ENCODE results near the gene SLC16A3. TPM values are rescaled to one million over a fixed set of nuclear protein-coding genes. Genes with fewer than 3 reads are reported as not detected.
"Not testable (repeated sequence)": the region's sequence is repeated elsewhere in the genome, so short reads cannot be mapped to it uniquely, and the experiment has no call there.

Gene SLC16A3
- total RNA-seq, 2 donors from 2014 or later = 5.0 to 69.2 TPM

- Histone ChIP-seq H3K36me3 (peaks cover 0 to 4% of the 10 kb centered on the region in 2 donors), H3K4me3 (no peak overlapping the region), H3K9me3 (no peaks in the 10 kb centered on the region), H3K27ac (no peak overlapping the region), H3K27me3 (replicated peaks; ENCODE audit: insufficient read depth) (no peaks in the 10 kb centered on the region), H3K4me1 (replicated peaks) (no peaks in the 10 kb centered on the region)
- no peak for DNase-seq (ENCODE audit: low spot score)
- WGBS = 89% methylated on average over 15 of the region's 15 CpGs
- no peak for TF ChIP-seq POLR2AphosphoS5 (IDR thresholded peaks at IDR 0.05)
- TF ChIP-seq, protein P1, sequence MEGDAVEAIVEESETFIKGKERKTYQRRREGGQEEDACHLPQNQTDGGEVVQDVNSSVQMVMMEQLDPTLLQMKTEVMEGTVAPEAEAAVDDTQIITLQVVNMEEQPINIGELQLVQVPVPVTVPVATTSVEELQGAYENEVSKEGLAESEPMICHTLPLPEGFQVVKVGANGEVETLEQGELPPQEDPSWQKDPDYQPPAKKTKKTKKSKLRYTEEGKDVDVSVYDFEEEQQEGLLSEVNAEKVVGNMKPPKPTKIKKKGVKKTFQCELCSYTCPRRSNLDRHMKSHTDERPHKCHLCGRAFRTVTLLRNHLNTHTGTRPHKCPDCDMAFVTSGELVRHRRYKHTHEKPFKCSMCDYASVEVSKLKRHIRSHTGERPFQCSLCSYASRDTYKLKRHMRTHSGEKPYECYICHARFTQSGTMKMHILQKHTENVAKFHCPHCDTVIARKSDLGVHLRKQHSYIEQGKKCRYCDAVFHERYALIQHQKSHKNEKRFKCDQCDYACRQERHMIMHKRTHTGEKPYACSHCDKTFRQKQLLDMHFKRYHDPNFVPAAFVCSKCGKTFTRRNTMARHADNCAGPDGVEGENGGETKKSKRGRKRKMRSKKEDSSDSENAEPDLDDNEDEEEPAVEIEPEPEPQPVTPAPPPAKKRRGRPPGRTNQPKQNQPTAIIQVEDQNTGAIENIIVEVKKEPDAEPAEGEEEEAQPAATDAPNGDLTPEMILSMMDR (IDR thresholded peaks at IDR 0.05) = no peak
- TF ChIP-seq POLR2A (IDR thresholded peaks at IDR 0.05) = no peak
- intact Hi-C loops (cut with DNase I) = no loop called here
These were observed 42.6 kb upstream of the SLC16A3 start for GRCh38 chr17:82186221-82186620.

DNA sequence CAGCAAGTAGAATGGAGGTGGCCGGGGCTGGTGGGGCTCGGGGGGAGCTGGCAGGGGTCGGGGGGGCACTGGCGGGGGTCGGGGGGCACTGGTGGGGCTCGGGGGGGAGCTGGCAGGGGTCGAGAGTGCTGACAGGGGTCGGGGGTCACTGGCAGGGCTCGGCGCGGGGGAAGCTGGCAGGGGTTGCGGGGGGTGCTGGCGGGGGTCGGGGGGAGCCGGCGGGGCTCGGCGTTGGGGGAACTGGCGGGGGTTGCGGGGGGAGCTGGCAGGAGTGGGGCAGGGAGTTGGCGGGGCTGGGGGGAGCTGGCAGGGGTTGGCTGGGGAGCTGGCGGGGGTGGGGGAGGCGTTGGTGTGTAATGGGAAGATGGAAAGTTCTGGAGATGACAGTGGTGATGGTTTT lies 41.3 kb upstream of the SLC16A3 start:
- Histone ChIP-seq H3K4me1 (replicated peaks) (no peaks in the 10 kb centered on the region), H3K36me3 (peaks cover 0 to 4% of the 10 kb centered on the region in 2 donors), H3K27ac (no peak overlapping the region), H3K27me3 (replicated peaks; ENCODE audit: insufficient read depth) (no peaks in the 10 kb centered on the region), H3K9me3 (no peaks in the 10 kb centered on the region), H3K4me3 (no peak overlapping the region)
- 88% methylated on average over 10 of the region's 23 CpGs for WGBS
- intact Hi-C loops (cut with DNase I) = no loop called here
- no peak for DNase-seq (ENCODE audit: low spot score)
- TF ChIP-seq POLR2AphosphoS5 (IDR thresholded peaks at IDR 0.05) = no peak
- TF ChIP-seq, protein P1 (IDR thresholded peaks at IDR 0.05) = no peak
- no peak for TF ChIP-seq POLR2A (IDR thresholded peaks at IDR 0.05)

- WGBS = 89% methylated on average over 26 of the region's 26 CpGs
- intact Hi-C loops (cut with DNase I) = no loop called here
- no peak for TF ChIP-seq POLR2AphosphoS5 (IDR thresholded peaks at IDR 0.05)
- TF ChIP-seq POLR2A (IDR thresholded peaks at IDR 0.05) = no peak
- TF ChIP-seq, protein P1 (IDR thresholded peaks at IDR 0.05) = no peak
- no peak overlapping the region for H3K27ac ChIP-seq
- peaks cover 0 to 4% of the 10 kb centered on the region in 2 donors for H3K36me3 ChIP-seq
- H3K4me3 ChIP-seq = no peak overlapping the region
- no peaks in the 10 kb centered on the region for H3K4me1 ChIP-seq (replicated peaks)
- H3K27me3 ChIP-seq (replicated peaks; ENCODE audit: insufficient read depth) = no peaks in the 10 kb centered on the region
- DNase-seq (ENCODE audit: low spot score) = no peak
- no peaks in the 10 kb centered on the region for H3K9me3 ChIP-seq
These were observed 40.6 kb upstream of the SLC16A3 start for GRCh38 chr17:82188001-82188961.

- H3K36me3 ChIP-seq; H3K27ac ChIP-seq; intact Hi-C loops (cut with DNase I); H3K27me3 ChIP-seq (replicated peaks; ENCODE audit: insufficient read depth); H3K4me1 ChIP-seq (replicated peaks); DNase-seq (ENCODE audit: low spot score); H3K9me3 ChIP-seq; H3K4me3 ChIP-seq: not testable (repeated sequence)
- WGBS = 81% methylated on average over 6 of the region's 6 CpGs
These were observed 35.8 kb upstream of the SLC16A3 start for GRCh38 chr17:82193050-82193449.

DNA sequence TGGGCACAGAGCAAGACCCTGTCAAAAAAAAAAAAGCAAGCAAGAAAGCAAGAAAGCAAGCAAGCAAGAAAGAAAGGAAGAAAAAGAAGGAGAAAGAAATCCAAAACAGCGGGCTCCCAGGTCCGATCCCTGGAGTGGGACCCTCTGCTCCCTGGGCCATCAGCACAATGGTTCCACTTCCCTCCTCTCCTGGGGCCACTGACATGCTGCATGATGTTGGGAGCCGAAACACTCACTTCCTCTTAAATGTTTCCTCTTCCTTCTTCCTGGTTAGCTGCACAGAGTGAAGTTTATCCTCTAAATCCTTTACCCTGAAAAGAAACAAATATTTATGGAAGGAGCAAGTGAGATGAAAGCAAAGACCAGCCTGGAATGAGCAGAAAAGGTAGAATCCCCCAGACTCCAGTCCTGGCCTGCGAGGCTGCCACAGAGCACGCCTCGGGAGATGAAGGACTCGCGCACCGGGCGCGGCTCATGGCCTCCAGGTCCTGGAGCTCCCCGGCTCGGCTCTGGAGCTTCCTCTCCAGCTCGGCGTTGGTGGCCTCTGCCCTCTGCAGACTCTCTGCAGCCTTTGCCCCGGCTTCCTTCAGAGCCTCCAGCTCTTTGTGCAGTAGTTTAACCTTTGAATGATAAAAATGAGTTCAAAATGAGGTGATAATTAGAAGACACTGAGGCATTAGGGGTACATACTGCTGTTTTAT lies 35.2 kb upstream of the SLC16A3 start:
- Histone ChIP-seq H3K9me3 (no peaks in the 10 kb centered on the region), H3K27me3 (replicated peaks; ENCODE audit: insufficient read depth) (no peaks in the 10 kb centered on the region), H3K36me3 (peaks cover 0 to 4% of the 10 kb centered on the region in 2 donors), H3K27ac (no peak overlapping the region), H3K4me3 (no peak overlapping the region), H3K4me1 (replicated peaks) (no peaks in the 10 kb centered on the region)
- intact Hi-C loops (cut with DNase I) = no loop called here
- TF ChIP-seq POLR2AphosphoS5 (IDR thresholded peaks at IDR 0.05) = no peak
- TF ChIP-seq, protein P1 (IDR thresholded peaks at IDR 0.05) = no peak
- TF ChIP-seq POLR2A (IDR thresholded peaks at IDR 0.05) = no peak
- 88% methylated on average over 16 of the region's 16 CpGs for WGBS
- DNase-seq (ENCODE audit: low spot score) = no peak

All from prostate gland (tissue), 2 donors.